ENCODE measurements around the gene CEACAM19. TPM values are rescaled to one million over a fixed set of nuclear protein-coding genes. Genes with fewer than 3 reads are reported as not detected.

The CEACAM19 gene
- total and polyA plus RNA-seq, 2 of the 8 experiments (the other 6 are each of a cell fraction or from before 2014, with no cell fraction given) = 3.1 to 3.4 TPM

- Histone ChIP-seq H3K23me2 (ENCODE audit: low read depth, low read length) (no peaks in the 10 kb centered on the region), H3K79me1 (ENCODE audit: low read depth, low read length) (no peaks in the 10 kb centered on the region; the same call in none of the 2 replicates), H2AK5ac (ENCODE audit: low read depth, low read length) (no peak overlapping the region), H3K27me3 (replicated peaks in 1 of 4; ENCODE audit: control insufficient read depth in 3 of 4, extremely low read depth in 1 of 4, insufficient read depth in 3 of 4, low read length in 3 of 4) (no peaks in the 10 kb centered on the region), H3K4me2 (ENCODE audit: insufficient read depth in 1 of 2, low read depth in 2 of 2, low read length in 2 of 2) (no peak overlapping the region), H2AFZ (ENCODE audit: low read length) (no peak overlapping the region), H2BK12ac (ENCODE audit: low read depth, low read length) (no peak overlapping the region), H3K4me1 (replicated peaks in 1 of 4; ENCODE audit: control insufficient read depth in 3 of 4, insufficient read depth in 4 of 4, low read length in 3 of 4) (no peaks in the 10 kb centered on the region; a peak in 1 of 7 replicates), H2BK120ac (replicated peaks; ENCODE audit: low read depth, low read length) (no peak overlapping the region), H2BK5ac (ENCODE audit: low read depth, low read length) (no peak overlapping the region), H3K79me2 (ENCODE audit: control insufficient read depth in 1 of 2, insufficient read depth in 2 of 2, low read length in 2 of 2) (peaks cover 0 to 3% of the 10 kb centered on the region in 2 experiments; a peak in 2 of 4 replicates), H4K8ac (ENCODE audit: extremely low read depth, insufficient read depth, low read length) (no peak overlapping the region), H4K5ac (ENCODE audit: insufficient read length, low read depth, low read length) (no peak overlapping the region), H3K9me3 (ENCODE audit: insufficient read depth in 2 of 2, low read depth in 1 of 2, low read length in 1 of 2) (no peaks in the 10 kb centered on the region), H3K27ac (ENCODE audit: low read depth, low read length) (no peak overlapping the region), H3K4ac (replicated peaks; ENCODE audit: insufficient read length, low read depth, low read length) (no peak overlapping the region), H4K91ac (replicated peaks; ENCODE audit: insufficient read length, low read length) (no peak overlapping the region), H2BK20ac (ENCODE audit: low read length) (no peak overlapping the region), H2BK15ac (ENCODE audit: low read length) (no peak overlapping the region), H3K14ac (ENCODE audit: insufficient read length) (no peak overlapping the region), H3K18ac (ENCODE audit: extremely low read depth, low read length) (no peak overlapping the region), H3K36me3 (ENCODE audit: control insufficient read depth in 2 of 4, insufficient read depth in 4 of 4, low read length in 3 of 4) (peaks cover 11 to 40% (median 29%) of the 10 kb centered on the region in 4 experiments; a peak in 6 of 8 replicates), H3K56ac (replicated peaks; ENCODE audit: insufficient read length, low read depth, low read length) (no peak overlapping the region), H3K4me3 (ENCODE audit: extremely low read depth in 1 of 4, insufficient read depth in 2 of 4, low read depth in 3 of 4, low read length in 4 of 4) (no peak overlapping the region), H3K9ac (replicated peaks in 1 of 4; ENCODE audit: extremely low read depth in 1 of 4, low read depth in 3 of 4, low read length in 3 of 4) (no peak overlapping the region), H3K23ac (ENCODE audit: insufficient read length) (no peak overlapping the region), H4K20me1 (replicated peaks in 1 of 2; ENCODE audit: control insufficient read depth in 1 of 2, insufficient read depth in 2 of 2, low read length in 2 of 2) (peaks cover 0 to 9% of the 10 kb centered on the region in 2 experiments)
- POLR2A ChIA-PET (ENCODE audit: partially characterized antibody) = interaction anchor here (0.6 kb wide), 1 partner anchor 305 kb away, joined by 4 read pairs; no protein-coding TSS in a partner anchor
- FAIRE-seq = no peak
- 91% methylated on average over 15 of the region's 15 CpGs; no CpG with 5 or more reads in 1 of the 2 experiments for WGBS, 2 experiments (ENCODE audit: extremely low coverage in 1 of 2, insufficient coverage in 1 of 2, insufficient read length in 1 of 2, insufficient replicate concordance in 2 of 2, low coverage in 1 of 2, low lambda C conversion rate in 2 of 2, missing lambda C conversion rate in 1 of 2)
- no peak for DNase-seq (ENCODE audit: low read depth in 1 of 2, low spot score in 2 of 2)
- CTCF ChIA-PET (ENCODE audit: partially characterized antibody) = interaction anchor here (0.6 to 3.6 kb wide), 7 partner anchors 8 to 132 kb away, joined by 3 to 25 read pairs (median 3); no protein-coding TSS in a partner anchor
- no peak for TF ChIP-seq HDAC2 (IDR thresholded peaks at IDR 0.05; ENCODE audit: borderline replicate concordance in 1 of 2, low read depth in 2 of 2, low read length in 2 of 2)
- TF ChIP-seq, protein P1, sequence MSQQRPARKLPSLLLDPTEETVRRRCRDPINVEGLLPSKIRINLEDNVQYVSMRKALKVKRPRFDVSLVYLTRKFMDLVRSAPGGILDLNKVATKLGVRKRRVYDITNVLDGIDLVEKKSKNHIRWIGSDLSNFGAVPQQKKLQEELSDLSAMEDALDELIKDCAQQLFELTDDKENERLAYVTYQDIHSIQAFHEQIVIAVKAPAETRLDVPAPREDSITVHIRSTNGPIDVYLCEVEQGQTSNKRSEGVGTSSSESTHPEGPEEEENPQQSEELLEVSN (IDR thresholded peaks at IDR 0.05) = no peak
- no peak for TF ChIP-seq RXRA (IDR thresholded peaks at IDR 0.05; ENCODE audit: insufficient read depth, low read depth, low read length)
- TF ChIP-seq KDM4A (IDR thresholded peaks at IDR 0.05; ENCODE audit: low read depth, low read length, severe bottlenecking) = no peak
- no peak for TF ChIP-seq SP1 (IDR thresholded peaks at IDR 0.05; ENCODE audit: low read depth, low read length)
- TF ChIP-seq PHF8 (conservative IDR thresholded peaks at IDR 0.05; ENCODE audit: low read depth, low read length) = no peak
- TF ChIP-seq SP2 (IDR thresholded peaks at IDR 0.05; ENCODE audit: low read length) = no peak
- TF ChIP-seq, protein P2, sequence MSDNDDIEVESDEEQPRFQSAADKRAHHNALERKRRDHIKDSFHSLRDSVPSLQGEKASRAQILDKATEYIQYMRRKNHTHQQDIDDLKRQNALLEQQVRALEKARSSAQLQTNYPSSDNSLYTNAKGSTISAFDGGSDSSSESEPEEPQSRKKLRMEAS (IDR thresholded peaks at IDR 0.05) = no peak
- TF ChIP-seq TCF12 (IDR thresholded peaks at IDR 0.05; ENCODE audit: low read depth, low read length) = no peak
- TF ChIP-seq CBX5 (IDR thresholded peaks at IDR 0.05; ENCODE audit: low read depth, low read length) = no peak
- no peak for TF ChIP-seq SIX5 (IDR thresholded peaks at IDR 0.05; ENCODE audit: low read depth, low read length)
- no peak for TF ChIP-seq GTF2F1 (IDR thresholded peaks at IDR 0.05; ENCODE audit: borderline replicate concordance, low read depth, low read length)
Observed at GRCh38 chr19:44649578-44650145, 21.6 kb upstream of the CEACAM19 start.
